Natural killer cell (primary cell): Measurements from ENCODE around the gene PTCRA. TPM values are rescaled to one million over a fixed set of nuclear protein-coding genes. Genes with fewer than 3 reads are reported as not detected.

Experiments used
- ATAC-seq, 3 donors: fragments of 150-1000 bp in 2 of 3; fragments of 200-7000 bp in 1 of 3; cut with Tn5 transposase; 1 replicate in 1 of 3; 2 replicates in 2 of 3; pipeline ENCODE4 v1.10.0; 2021; ENCODE audit warnings: mild to moderate bottlenecking in 2 of 3, moderate library complexity in 2 of 3
- DNase-seq, 2 donors: peaks; one replicate each; pipeline versions ENCODE4 v3.0.0 to v3.0.0-alpha.2; 2013 to 2021; ENCODE audit warnings: mixed read lengths in 1 of 2
- H3K27ac ChIP-seq: one replicate; pipeline ENCODE4 v1.5.1; 2013; ENCODE audit warnings: mild to moderate bottlenecking, low read length
- H3K27me3 ChIP-seq: one replicate; pipeline ENCODE4 v1.6.1; 2013; ENCODE audit warnings: low read length; ENCODE audit not compliant: control insufficient read depth, insufficient read depth
- H3K36me3 ChIP-seq: one replicate; pipeline ENCODE4 v1.6.1; 2013; ENCODE audit warnings: low read length; ENCODE audit not compliant: control insufficient read depth, insufficient read depth
- H3K4me1 ChIP-seq: one replicate; pipeline ENCODE4 v1.6.1; 2013; ENCODE audit warnings: low read length; ENCODE audit not compliant: control insufficient read depth, insufficient read depth
- H3K4me3 ChIP-seq: one replicate; pipeline ENCODE4 v1.5.1; 2013; ENCODE audit warnings: low read length
- H3K9me3 ChIP-seq: one replicate; pipeline ENCODE4 v1.6.1; 2013; ENCODE audit warnings: low read length; ENCODE audit not compliant: control insufficient read depth, insufficient read depth
- H3K27ac Mint-ChIP-seq, 2 donors: one replicate each; pipeline ENCODE4 v1.8.0; 2022; ENCODE audit warnings: mild to moderate bottlenecking in 2 of 2, mixed read lengths in 2 of 2, moderate library complexity in 1 of 2
- H3K27me3 Mint-ChIP-seq, 2 donors: one replicate each; pipeline ENCODE4 v1.8.0; 2022; ENCODE audit warnings: low read depth in 2 of 2, mixed read lengths in 2 of 2
- H3K36me3 Mint-ChIP-seq: one replicate; pipeline ENCODE4 v1.8.0; 2022; ENCODE audit warnings: mixed read lengths
- H3K4me1 Mint-ChIP-seq, 2 donors: one replicate each; pipeline ENCODE4 v1.8.0; 2022; ENCODE audit warnings: mixed read lengths in 2 of 2
- H3K4me3 Mint-ChIP-seq: one replicate; pipeline ENCODE4 v1.8.0; 2022; ENCODE audit warnings: mild to moderate bottlenecking, moderate library complexity, mixed read lengths
- H3K9me3 Mint-ChIP-seq, 2 donors: one replicate each; pipeline ENCODE4 v1.8.0; 2022; ENCODE audit warnings: mixed read lengths in 2 of 2
- CTCF ChIP-seq: fragments of 200-600 bp; IDR thresholded peaks from one replicate; pipeline ENCODE4 v1.8.0; 2022; ENCODE audit warnings: antibody characterized with exemption
- WGBS: methylation state at CpG from one replicate; pipeline ENCODE4 v1.1.7; 2013; ENCODE audit warnings: missing lambda C conversion rate; ENCODE audit not compliant: insufficient coverage; 5-methylcytosine and 5-hydroxymethylcytosine counted together
- intact Hi-C: fragments of 100-400 bp; cut with micrococcal nuclease; formaldehyde crosslinking; loops from one replicate; pipeline ENCODE4 v1.14.2; 2022
- total RNA-seq, 4 donors: library from RNA; stranded (reverse); fragments of 120-200 nt in 1 of 4; gene quantifications; one replicate each; pipeline versions ENCODE4 v1.2.3 to v1.2.4, GENCODE V29; 2013 to 2022

The PTCRA gene
- total RNA-seq, 3 donors from 2014 or later (not counting 1 experiment from before 2014, with no cell fraction given): 3.7 to 4.7 TPM; not detected in 1

- intact Hi-C loops: no loop called here
- peaks cover 15% of the 10 kb centered on the region for H3K4me1 ChIP-seq
- no peaks in the 10 kb centered on the region for H3K36me3 Mint-ChIP-seq
- DNase-seq (no peak), ATAC-seq (no peak)
- no peak overlapping the region for H3K4me3 ChIP-seq
- H3K9me3 ChIP-seq: no peaks in the 10 kb centered on the region
- no peak overlapping the region for H3K27ac ChIP-seq
- H3K27me3 Mint-ChIP-seq: peaks cover 0 to 17% of the 10 kb centered on the region in 2 donors
- peaks cover 2% of the 10 kb centered on the region for H3K36me3 ChIP-seq
- WGBS: 100% methylated on average over 4 of the region's 8 CpGs
- H3K27me3 ChIP-seq: peaks cover 9% of the 10 kb centered on the region
- H3K4me3 Mint-ChIP-seq: no peak overlapping the region
- TF ChIP-seq CTCF: no peak
- peaks cover 12 to 13% of the 10 kb centered on the region in 2 donors for H3K4me1 Mint-ChIP-seq
- no peaks in the 10 kb centered on the region for H3K9me3 Mint-ChIP-seq
- H3K27ac Mint-ChIP-seq: no peak overlapping the region
These were observed 42.3 kb downstream of the PTCRA start for GRCh38 chr6:42958125-42958524.

- Mint-ChIP-seq H3K27ac (no peak overlapping the region), H3K36me3 (no peaks in the 10 kb centered on the region), H3K4me1 (peaks cover 12 to 13% of the 10 kb centered on the region in 2 donors), H3K27me3 (peaks cover 0 to 17% of the 10 kb centered on the region in 2 donors), H3K4me3 (peak overlapping the region; percentile 87), H3K9me3 (no peaks in the 10 kb centered on the region)
- Histone ChIP-seq H3K4me3 (no peak overlapping the region), H3K36me3 (peaks cover 10% of the 10 kb centered on the region), H3K27ac (no peak overlapping the region), H3K4me1 (peaks cover 15% of the 10 kb centered on the region), H3K27me3 (peaks cover 9% of the 10 kb centered on the region), H3K9me3 (no peaks in the 10 kb centered on the region)
- ATAC-seq (peak in 1 of 3 donors; percentile 5), DNase-seq (no peak)
- intact Hi-C loops: no loop called here
- TF ChIP-seq CTCF: no peak
- 71% methylated on average over 12 of the region's 13 CpGs for WGBS
These were observed 44.0 kb downstream of the PTCRA start for GRCh38 chr6:42959917-42960242.

- WGBS: 10% methylated on average over 62 of the region's 62 CpGs
- DNase-seq (peak; percentile 21 to 55), ATAC-seq (peak; percentile 67 to 80 (median 77))
- Histone ChIP-seq H3K36me3 (peaks cover 13% of the 10 kb centered on the region), H3K27me3 (peaks cover 9% of the 10 kb centered on the region), H3K27ac (no peak within 1 kb of the TSS), H3K9me3 (no peaks in the 10 kb centered on the region), H3K4me3 (peak within 1 kb of the TSS; percentile 33), H3K4me1 (peaks cover 15% of the 10 kb centered on the region)
- H3K27me3 Mint-ChIP-seq: peaks cover 0 to 17% of the 10 kb centered on the region in 2 donors
- H3K27ac Mint-ChIP-seq: peak within 1 kb of the TSS in 1 of 2 donors; percentile 59
- intact Hi-C loops: no loop called here
- TF ChIP-seq CTCF: no peak
- H3K4me1 Mint-ChIP-seq: peaks cover 12 to 13% of the 10 kb centered on the region in 2 donors
- H3K36me3 Mint-ChIP-seq: no peaks in the 10 kb centered on the region
- peak within 1 kb of the TSS; percentile 87 for H3K4me3 Mint-ChIP-seq
- no peaks in the 10 kb centered on the region for H3K9me3 Mint-ChIP-seq
These were observed 44.6 kb downstream of the PTCRA start, which contains the start of gene GNMT for GRCh38 chr6:42960243-42961019. GNMT (plus strand) TSS chr6:42960754; CDS start chr6:42960768, 14 bp downstream.
